PC-3 (cell line): ENCODE measurements around the gene CHRND. TPM values are rescaled to one million over a fixed set of nuclear protein-coding genes. Genes with fewer than 3 reads are reported as not detected.

ENCODE experiments used
- ATAC-seq: fragments of 200-7000 bp; cut with Tn5 transposase; 2 replicates; pipeline ENCODE4 v1.9.1; 2020; ENCODE audit warnings: mild to moderate bottlenecking, moderate library complexity
- BruUV-seq: library from RNA; stranded (reverse); fragments of 400-500 nt; replicated peaks from 2 replicates; lab custom pipeline; 2021; lab: Mats Ljungman, UMichigan
- CTCF ChIA-PET: fragments of 300-600 bp; sonication (Branson Sonifier 250); formaldehyde crosslinking; loops from one replicate; lab custom pipeline; 2022; ENCODE audit warnings: antibody characterized with exemption; lab: Charles Lee
- POLR2A ChIA-PET: fragments of 300-600 bp; sonication (Branson Sonifier 250); formaldehyde crosslinking; loops from one replicate; lab custom pipeline; 2022; ENCODE audit warnings: antibody characterized with exemption; ENCODE audit not compliant: unreplicated experiment; lab: Charles Lee
- DNase-seq: peaks from one replicate; pipeline ENCODE4 v3.0.0-alpha.2; 2015
- H2AFZ ChIP-seq: fragments of 300-600 bp; sonication (generic); 2 replicates; pipeline ENCODE4 v1.6.0; 2016; ENCODE audit warnings: antibody characterized with exemption, low read length
- H3F3A ChIP-seq: fragments of 300-600 bp; sonication (generic); one replicate; pipeline ENCODE4 v1.6.0; 2017; ENCODE audit warnings: antibody characterized with exemption, low read length, control low read depth, mild to moderate bottlenecking; ENCODE audit not compliant: unreplicated experiment
- H3K27ac ChIP-seq: fragments of 300-600 bp; sonication (generic); 2 replicates; pipeline ENCODE4 v1.5.1; 2016; ENCODE audit warnings: mild to moderate bottlenecking, low read length
- H3K27me3 ChIP-seq: fragments of 300-600 bp; sonication (generic); 2 replicates; pipeline ENCODE4 v1.6.1; 2016; ENCODE audit warnings: low read length, mixed read lengths
- H3K36me3 ChIP-seq: fragments of 300-600 bp; sonication (generic); 2 replicates; pipeline ENCODE4 v1.6.1; 2016; ENCODE audit warnings: low read depth, mixed run types, low read length, mixed read lengths
- H3K4me1 ChIP-seq: fragments of 300-600 bp; sonication (generic); 2 replicates; pipeline ENCODE4 v1.5.1; 2016; ENCODE audit warnings: low read length; ENCODE audit not compliant: insufficient read depth
- H3K4me2 ChIP-seq: fragments of 300-600 bp; sonication (generic); 2 replicates; pipeline ENCODE4 v1.6.0; 2016; ENCODE audit warnings: low read length
- H3K4me3 ChIP-seq: fragments of 300-600 bp; sonication (generic); 2 replicates; pipeline ENCODE4 v1.5.1; 2016; ENCODE audit warnings: mild to moderate bottlenecking, low read length, mixed read lengths
- H3K79me2 ChIP-seq: fragments of 300-600 bp; sonication (generic); 2 replicates; pipeline ENCODE4 v1.6.1; 2017; ENCODE audit warnings: low read length, mixed read lengths
- H3K9ac ChIP-seq: fragments of 300-600 bp; sonication (generic); 2 replicates; pipeline ENCODE4 v1.6.0; 2016; ENCODE audit warnings: mild to moderate bottlenecking, low read length
- H3K9me2 ChIP-seq: fragments of 300-600 bp; sonication (generic); replicated peaks from 2 replicates; pipeline ENCODE4 v1.6.1; 2016; ENCODE audit warnings: mixed run types, low read length, mixed read lengths
- H3K9me3 ChIP-seq: fragments of 300-600 bp; sonication (generic); 2 replicates; pipeline ENCODE4 v1.6.1; 2016; ENCODE audit warnings: low read length, mixed read lengths
- H4K20me1 ChIP-seq: fragments of 300-600 bp; sonication (generic); 2 replicates; pipeline ENCODE4 v1.6.1; 2016; ENCODE audit warnings: low read length, mixed read lengths
- EZH2 ChIP-seq: fragments of 300-600 bp; sonication (generic); IDR thresholded peaks from one replicate; pipeline ENCODE4 v1.6.1; 2017; ENCODE audit warnings: antibody characterized with exemption, mild to moderate bottlenecking, low read length; ENCODE audit not compliant: unreplicated experiment
- EZH2phosphoT487 ChIP-seq: fragments of 300-600 bp; sonication (generic); IDR thresholded peaks from 2 replicates; pipeline ENCODE4 v1.6.1; 2018; ENCODE audit warnings: mild to moderate bottlenecking, antibody characterized with exemption, low read length, borderline replicate concordance
- intact Hi-C: fragments of 100-400 bp; cut with micrococcal nuclease; formaldehyde crosslinking; loops from 2 replicates; pipeline ENCODE4 v1.9.0; 2023
- total RNA-seq: library from RNA; depleted of rRNA; stranded (reverse); fragments of >200 nt; gene quantifications from 2 replicates; pipeline ENCODE4 v1.2.3, GENCODE V29; 2014
- TF ChIP-seq, protein P1 (sequence below): fragments of 300-600 bp; sonication (generic); conservative IDR thresholded peaks from 2 replicates; pipeline ENCODE4 v1.5.1; 2017; ENCODE audit warnings: antibody characterized with exemption, low read depth, mild to moderate bottlenecking, low read length

Gene CHRND
- total RNA-seq, 1 experiment from 2014 or later, result not detected

DNA sequence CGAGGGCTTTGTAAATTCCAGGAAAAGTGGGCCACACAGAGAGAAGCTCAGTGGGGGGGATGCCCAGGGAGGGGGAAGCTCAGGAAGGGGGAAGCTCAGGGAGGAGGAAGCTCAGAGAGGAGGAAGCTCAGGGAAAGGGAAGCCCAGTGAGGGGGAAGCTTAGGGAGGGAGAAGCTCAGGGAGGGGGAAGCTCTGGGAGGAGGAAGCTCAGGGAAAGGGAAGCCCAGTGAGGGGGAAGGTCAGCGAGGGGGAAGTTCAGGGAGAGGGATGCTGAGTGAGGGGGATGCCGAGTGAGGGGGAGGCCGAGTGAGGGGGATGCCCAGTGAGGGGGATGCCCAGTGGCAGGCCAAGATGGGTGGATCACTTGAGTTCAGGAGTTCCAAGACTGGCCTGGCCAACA, 12.7 kb downstream of the CHRND start:
- H3K4me1 ChIP-seq, result no peaks in the 10 kb centered on the region
- TF ChIP-seq EZH2phosphoT487 (no peak), EZH2 (no peak)
- TF ChIP-seq, protein P1, sequence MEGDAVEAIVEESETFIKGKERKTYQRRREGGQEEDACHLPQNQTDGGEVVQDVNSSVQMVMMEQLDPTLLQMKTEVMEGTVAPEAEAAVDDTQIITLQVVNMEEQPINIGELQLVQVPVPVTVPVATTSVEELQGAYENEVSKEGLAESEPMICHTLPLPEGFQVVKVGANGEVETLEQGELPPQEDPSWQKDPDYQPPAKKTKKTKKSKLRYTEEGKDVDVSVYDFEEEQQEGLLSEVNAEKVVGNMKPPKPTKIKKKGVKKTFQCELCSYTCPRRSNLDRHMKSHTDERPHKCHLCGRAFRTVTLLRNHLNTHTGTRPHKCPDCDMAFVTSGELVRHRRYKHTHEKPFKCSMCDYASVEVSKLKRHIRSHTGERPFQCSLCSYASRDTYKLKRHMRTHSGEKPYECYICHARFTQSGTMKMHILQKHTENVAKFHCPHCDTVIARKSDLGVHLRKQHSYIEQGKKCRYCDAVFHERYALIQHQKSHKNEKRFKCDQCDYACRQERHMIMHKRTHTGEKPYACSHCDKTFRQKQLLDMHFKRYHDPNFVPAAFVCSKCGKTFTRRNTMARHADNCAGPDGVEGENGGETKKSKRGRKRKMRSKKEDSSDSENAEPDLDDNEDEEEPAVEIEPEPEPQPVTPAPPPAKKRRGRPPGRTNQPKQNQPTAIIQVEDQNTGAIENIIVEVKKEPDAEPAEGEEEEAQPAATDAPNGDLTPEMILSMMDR, result no peak
- DNase-seq (no peak), ATAC-seq (no peak)
- no peaks in the 10 kb centered on the region for H3K9me2 ChIP-seq
- POLR2A ChIA-PET, result no interaction called here
- no peaks in the 10 kb centered on the region for H3K79me2 ChIP-seq
- H2AFZ ChIP-seq, result no peak overlapping the region
- no peaks in the 10 kb centered on the region for H4K20me1 ChIP-seq
- intact Hi-C loops, result no loop called here
- BruUV-seq, result no TSS peak
- no peak overlapping the region for H3K27ac ChIP-seq
- no peak overlapping the region for H3K9ac ChIP-seq
- no peak overlapping the region for H3K4me2 ChIP-seq
- no peaks in the 10 kb centered on the region for H3F3A ChIP-seq
- H3K27me3 ChIP-seq, result no peaks in the 10 kb centered on the region
- no peaks in the 10 kb centered on the region for H3K36me3 ChIP-seq
- no peaks in the 10 kb centered on the region for H3K9me3 ChIP-seq
- H3K4me3 ChIP-seq, result no peak overlapping the region
- CTCF ChIA-PET, result interaction anchor here (0.7 kb wide), 1 partner anchor 164 kb away, joined by 8 read pairs; no protein-coding TSS in a partner anchor

DNA sequence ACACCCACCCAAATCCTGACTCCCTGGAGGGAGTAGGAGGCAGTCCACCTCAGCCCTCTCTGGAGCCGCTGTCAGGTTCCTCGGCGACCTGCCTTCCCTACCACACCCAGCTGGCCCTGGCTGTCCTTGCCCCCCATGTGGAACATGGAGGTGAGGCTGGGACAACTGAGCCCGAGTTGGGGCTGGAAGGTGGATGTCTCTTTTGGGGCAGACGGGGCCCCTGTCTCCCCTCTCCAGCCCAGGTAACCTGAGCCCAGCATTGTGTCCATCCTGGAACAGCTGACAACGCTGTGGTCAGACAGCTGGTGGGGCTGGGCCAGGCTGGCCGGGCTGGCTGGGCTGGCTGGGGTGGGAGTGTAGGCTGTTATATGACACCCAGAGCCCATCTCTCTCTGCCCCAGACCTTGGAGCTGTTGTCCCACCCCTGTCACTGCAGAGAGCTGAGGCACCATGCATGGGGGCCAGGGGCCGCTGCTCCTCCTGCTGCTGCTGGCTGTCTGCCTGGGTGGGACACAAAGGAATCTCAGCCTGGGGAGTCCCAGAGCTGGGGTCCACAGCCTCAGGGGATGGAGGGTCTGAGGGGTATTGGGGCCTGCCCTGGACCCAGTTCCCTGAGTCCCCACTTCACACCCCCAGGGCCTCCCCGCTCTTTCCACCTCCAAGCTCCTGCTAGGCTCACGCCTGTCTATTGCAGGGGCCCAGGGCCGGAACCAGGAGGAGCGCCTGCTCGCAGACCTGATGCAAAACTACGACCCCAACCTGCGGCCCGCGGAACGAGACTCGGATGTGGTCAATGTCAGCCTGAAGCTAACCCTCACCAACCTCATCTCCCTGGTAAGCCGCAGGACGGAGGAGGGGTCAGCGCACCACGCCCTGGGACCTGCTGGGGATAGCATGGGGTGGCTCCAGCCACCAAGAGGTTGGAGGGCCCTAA, 13.6 kb downstream of the CHRND start, which contains the start of gene CHRNG:
Gene CHRNG, plus strand, starts transcription at position 395 of the 934 bp plus-strand sequence. Its CDS starts 56 bp downstream, at position 451.
- ATAC-seq (no peak), DNase-seq (no peak)
- H3K4me2 ChIP-seq, result no peak within 1 kb of the TSS
- CTCF ChIA-PET, result no interaction called here
- no peaks in the 10 kb centered on the region for H3K9me3 ChIP-seq
- H3F3A ChIP-seq, result no peaks in the 10 kb centered on the region
- H3K4me1 ChIP-seq, result no peaks in the 10 kb centered on the region
- no peak within 1 kb of the TSS for H3K27ac ChIP-seq
- H3K9me2 ChIP-seq, result no peaks in the 10 kb centered on the region
- POLR2A ChIA-PET, result no interaction called here
- TF ChIP-seq EZH2phosphoT487 (no peak), EZH2 (no peak)
- TF ChIP-seq, protein P1, result no peak
- intact Hi-C loops, result no loop called here
- H3K4me3 ChIP-seq, result no peak within 1 kb of the TSS
- no peaks in the 10 kb centered on the region for H4K20me1 ChIP-seq
- H3K36me3 ChIP-seq, result no peaks in the 10 kb centered on the region
- no TSS peak for BruUV-seq
- no peak within 1 kb of the TSS for H2AFZ ChIP-seq
- H3K27me3 ChIP-seq, result no peaks in the 10 kb centered on the region
- H3K9ac ChIP-seq, result no peak within 1 kb of the TSS
- no peaks in the 10 kb centered on the region for H3K79me2 ChIP-seq

DNA sequence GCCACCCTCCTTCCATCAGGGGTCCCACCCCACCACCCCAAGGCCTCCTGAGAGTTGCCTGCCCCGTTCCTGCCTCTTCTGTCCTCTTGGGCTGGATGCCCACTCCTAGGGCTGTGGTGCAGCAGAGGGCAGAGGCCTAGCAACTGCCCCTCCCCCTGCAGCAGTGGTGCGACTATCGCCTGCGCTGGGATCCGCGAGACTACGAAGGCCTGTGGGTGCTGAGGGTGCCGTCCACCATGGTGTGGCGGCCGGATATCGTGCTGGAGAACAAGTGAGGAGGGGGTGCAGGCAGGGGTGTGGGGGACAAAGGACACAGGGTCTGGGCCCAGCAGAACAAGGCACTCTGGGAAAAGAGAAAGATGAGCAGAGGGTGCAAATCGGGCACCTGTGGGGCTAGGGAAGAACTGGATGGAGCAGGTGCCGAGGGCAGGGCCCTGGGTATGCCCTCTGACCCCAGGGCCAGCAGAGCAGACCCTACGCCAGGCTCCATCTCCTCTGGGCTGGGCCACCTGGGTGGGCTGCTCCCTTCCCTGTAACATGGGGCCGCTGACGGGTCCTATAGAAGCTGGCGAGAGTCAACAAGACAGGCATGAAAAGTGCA, 14.6 kb downstream of the CHRND start:
- H2AFZ ChIP-seq, result no peak overlapping the region
- H3F3A ChIP-seq, result no peaks in the 10 kb centered on the region
- intact Hi-C loops, result no loop called here
- CTCF ChIA-PET, result no interaction called here
- no peaks in the 10 kb centered on the region for H3K4me1 ChIP-seq
- BruUV-seq, result no TSS peak
- H3K36me3 ChIP-seq, result no peaks in the 10 kb centered on the region
- no peaks in the 10 kb centered on the region for H3K79me2 ChIP-seq
- no peaks in the 10 kb centered on the region for H3K9me3 ChIP-seq
- no peaks in the 10 kb centered on the region for H4K20me1 ChIP-seq
- POLR2A ChIA-PET, result no interaction called here
- DNase-seq, result no peak
- no peak overlapping the region for H3K4me3 ChIP-seq
- H3K9ac ChIP-seq, result no peak overlapping the region
- no peak overlapping the region for H3K4me2 ChIP-seq
- TF ChIP-seq EZH2 (no peak), EZH2phosphoT487 (no peak)
- TF ChIP-seq, protein P1, result no peak
- H3K27ac ChIP-seq, result no peak overlapping the region
- no peaks in the 10 kb centered on the region for H3K27me3 ChIP-seq
- no peak for ATAC-seq
- H3K9me2 ChIP-seq, result no peaks in the 10 kb centered on the region
